Thoracic aorta (tissue), 2 donors: Measurements from ENCODE around the gene PAQR7. TPM values are rescaled to one million over a fixed set of nuclear protein-coding genes. Genes with fewer than 3 reads are reported as not detected.

Experiments used
- ATAC-seq: fragments of 150-250 bp; one replicate; pipeline ENCODE4 v1.8.0; 2017; ENCODE audit warnings: low read depth; ENCODE audit not compliant: insufficient number of reproducible peaks, low FRiP score
- DNase-seq: peaks from one replicate; pipeline ENCODE4 v3.0.0-alpha.2; 2020; ENCODE audit warnings: low spot score
- H3K27ac ChIP-seq, 2 donors: fragments of 200-600 bp; sonication (generic); 1 replicate in 1 of 2; 2 replicates in 1 of 2; pipeline ENCODE4 v1.5.1; 2016; ENCODE audit warnings: mild to moderate bottlenecking in 2 of 2, moderate library complexity in 2 of 2
- H3K27me3 ChIP-seq: fragments of 200-600 bp; sonication (generic); replicated peaks from 2 replicates; pipeline ENCODE4 v1.6.0; 2016; ENCODE audit warnings: mild to moderate bottlenecking; ENCODE audit not compliant: insufficient read depth
- H3K36me3 ChIP-seq: fragments of 200-600 bp; sonication (generic); one replicate; pipeline ENCODE4 v1.5.1; 2016
- H3K4me1 ChIP-seq, 2 donors: fragments of 200-600 bp; sonication (generic); 1 replicate in 1 of 2; 2 replicates in 1 of 2; pipeline versions ENCODE4 v1.5.1 to v1.6.0; 2016; ENCODE audit warnings: low read depth in 2 of 2, mild to moderate bottlenecking in 1 of 2; ENCODE audit not compliant: control insufficient read depth in 1 of 2
- H3K4me3 ChIP-seq: fragments of 200-600 bp; sonication (generic); 2 replicates; pipeline ENCODE4 v1.5.1; 2016; ENCODE audit warnings: mild to moderate bottlenecking
- H3K9me3 ChIP-seq: fragments of 200-600 bp; sonication (generic); 2 replicates; pipeline ENCODE4 v1.5.1; 2016
- CTCF ChIP-seq: fragments of 200-600 bp; sonication (generic); IDR thresholded peaks from one replicate; pipeline ENCODE4 v1.5.1; 2019; ENCODE audit warnings: antibody characterized with exemption
- total RNA-seq, 2 donors: library from RNA; depleted of rRNA; stranded (reverse); fragments of >200 nt; gene quantifications; one replicate each; pipeline versions ENCODE4 v1.1.0 to v1.2.3, GENCODE V29; 2016

The PAQR7 gene
- total RNA-seq, 2 donors from 2014 or later, result 7.0 to 7.1 TPM

GRCh38 chr1:25885602-25886001, 10.1 kb upstream of the PAQR7 start:
- H3K4me3 ChIP-seq, result no peak overlapping the region
- H3K9me3 ChIP-seq, result no peaks in the 10 kb centered on the region
- no peak for TF ChIP-seq CTCF
- no peaks in the 10 kb centered on the region for H3K36me3 ChIP-seq
- no peak for ATAC-seq
- H3K27ac ChIP-seq, result no peak overlapping the region
- no peak for DNase-seq
- H3K27me3 ChIP-seq, result no peaks in the 10 kb centered on the region
- no peaks in the 10 kb centered on the region for H3K4me1 ChIP-seq

- Histone ChIP-seq H3K36me3 (no peaks in the 10 kb centered on the region), H3K4me1 (no peaks in the 10 kb centered on the region), H3K27me3 (no peaks in the 10 kb centered on the region), H3K27ac (no peak overlapping the region), H3K4me3 (no peak overlapping the region), H3K9me3 (no peaks in the 10 kb centered on the region)
- ATAC-seq, result no peak
- DNase-seq, result no peak
- no peak for TF ChIP-seq CTCF
Measured at GRCh38 chr1:25881266-25881665, 5.8 kb upstream of the PAQR7 start.

- no peaks in the 10 kb centered on the region for H3K36me3 ChIP-seq
- no peak for TF ChIP-seq CTCF
- H3K4me3 ChIP-seq, result no peak overlapping the region
- H3K4me1 ChIP-seq, result no peaks in the 10 kb centered on the region
- DNase-seq (no peak), ATAC-seq (no peak)
- no peak overlapping the region for H3K27ac ChIP-seq
- no peaks in the 10 kb centered on the region for H3K9me3 ChIP-seq
- H3K27me3 ChIP-seq, result no peaks in the 10 kb centered on the region
Measured at GRCh38 chr1:25880518-25880917, 5.0 kb upstream of the PAQR7 start.

GRCh38 chr1:25879675-25880074, 4.2 kb upstream of the PAQR7 start:
- H3K4me1 ChIP-seq, result peaks cover 0 to 3% of the 10 kb centered on the region in 2 donors
- no peak overlapping the region for H3K4me3 ChIP-seq
- H3K36me3 ChIP-seq, result no peaks in the 10 kb centered on the region
- no peaks in the 10 kb centered on the region for H3K27me3 ChIP-seq
- H3K9me3 ChIP-seq, result no peaks in the 10 kb centered on the region
- DNase-seq, result no peak
- H3K27ac ChIP-seq, result no peak overlapping the region
- TF ChIP-seq CTCF, result no peak
- no peak for ATAC-seq

GRCh38 chr1:25878690-25879089, 3.2 kb upstream of the PAQR7 start:
- no peak overlapping the region for H3K27ac ChIP-seq
- H3K4me3 ChIP-seq, result no peak overlapping the region
- no peaks in the 10 kb centered on the region for H3K36me3 ChIP-seq
- DNase-seq (no peak), ATAC-seq (no peak)
- H3K9me3 ChIP-seq, result no peaks in the 10 kb centered on the region
- H3K4me1 ChIP-seq, result peaks cover 0 to 12% of the 10 kb centered on the region in 2 donors
- no peaks in the 10 kb centered on the region for H3K27me3 ChIP-seq
- TF ChIP-seq CTCF, result no peak
